Esophagus squamous epithelium (tissue), 5 donors: Measurements from ENCODE around the gene GABBR2. TPM values are rescaled to one million over a fixed set of nuclear protein-coding genes. Genes with fewer than 3 reads are reported as not detected.

Source experiments
- DNase-seq: peaks from one replicate; lab custom pipeline; 2025; lab: John Stamatoyannopoulos, UW
- H3K27ac ChIP-seq, 4 donors: fragments of 200-600 bp; sonication (generic); one replicate each; pipeline ENCODE4 v1.5.1; 2016 to 2019; ENCODE audit warnings: mild to moderate bottlenecking in 1 of 4
- H3K27me3 ChIP-seq, 4 donors: fragments of 200-600 bp; sonication (generic); 1 replicate in 3 of 4; 2 replicates in 1 of 4; pipeline versions ENCODE4 v1.5.1 to v1.6.0; 2017 to 2021; ENCODE audit warnings: antibody characterized with exemption in 1 of 4
- H3K36me3 ChIP-seq, 3 donors: fragments of 200-600 bp; sonication (generic); one replicate each; pipeline ENCODE4 v1.5.1; 2016 to 2019
- H3K4me1 ChIP-seq, 3 donors: fragments of 200-600 bp; sonication (generic); one replicate each; pipeline ENCODE4 v1.5.1; 2017 to 2019
- H3K4me3 ChIP-seq, 4 donors: fragments of 200-600 bp; sonication (generic); 1 replicate in 3 of 4; 2 replicates in 1 of 4; pipeline ENCODE4 v1.5.1; 2016 to 2019; ENCODE audit warnings: mild to moderate bottlenecking in 2 of 4, moderate library complexity in 1 of 4
- H3K9me3 ChIP-seq, 3 donors: fragments of 200-600 bp; sonication (generic); one replicate each; pipeline ENCODE4 v1.5.1; 2016 to 2019
- POLR2A ChIP-seq, 4 donors: fragments of 450-650 bp; IDR thresholded peaks; one replicate each; pipeline ENCODE4 v1.6.1; 2017; ENCODE audit warnings: antibody characterized with exemption in 4 of 4, mild to moderate bottlenecking in 4 of 4, moderate library complexity in 3 of 4
- WGBS, 2 donors: methylation state at CpG; one replicate each; pipeline ENCODE4 v1.1.5; 2018; 5-methylcytosine and 5-hydroxymethylcytosine counted together
- intact Hi-C: fragments of 100-400 bp; cut with DNase I; formaldehyde crosslinking; loops from one replicate; pipeline ENCODE4 v1.15.0; 2022
- total RNA-seq, 4 donors: library from RNA; depleted of rRNA; stranded (reverse); fragments of >200 nt; gene quantifications; one replicate each; pipeline ENCODE4 v1.1.0, GENCODE V29; 2016
- TF ChIP-seq, protein P1 (sequence below), 6 experiments: fragments of 450-650 bp in 4 of 6; fragments of 200-600 bp in 2 of 6; sonication (generic) in 2 of 6; IDR thresholded peaks; one replicate each; pipeline ENCODE4 v1.5.1; 2016 to 2019; ENCODE audit warnings: antibody characterized with exemption in 6 of 6, mild to moderate bottlenecking in 4 of 6, moderate library complexity in 4 of 6
- donor health status: DM: yes; HTN: yes; CAD: no.

Gene GABBR2
- total RNA-seq, 4 donors from 2014 or later = not detected

- intact Hi-C loops = no loop called here
- Histone ChIP-seq H3K4me1 (no peaks in the 10 kb centered on the region), H3K9me3 (no peaks in the 10 kb centered on the region), H3K36me3 (no peaks in the 10 kb centered on the region), H3K27ac (no peak overlapping the region), H3K4me3 (no peak overlapping the region), H3K27me3 (peaks cover 0 to 14% (median 0%) of the 10 kb centered on the region in 4 donors)
- TF ChIP-seq POLR2A (IDR thresholded peaks at IDR 0.05) = no peak
- TF ChIP-seq, protein P1, sequence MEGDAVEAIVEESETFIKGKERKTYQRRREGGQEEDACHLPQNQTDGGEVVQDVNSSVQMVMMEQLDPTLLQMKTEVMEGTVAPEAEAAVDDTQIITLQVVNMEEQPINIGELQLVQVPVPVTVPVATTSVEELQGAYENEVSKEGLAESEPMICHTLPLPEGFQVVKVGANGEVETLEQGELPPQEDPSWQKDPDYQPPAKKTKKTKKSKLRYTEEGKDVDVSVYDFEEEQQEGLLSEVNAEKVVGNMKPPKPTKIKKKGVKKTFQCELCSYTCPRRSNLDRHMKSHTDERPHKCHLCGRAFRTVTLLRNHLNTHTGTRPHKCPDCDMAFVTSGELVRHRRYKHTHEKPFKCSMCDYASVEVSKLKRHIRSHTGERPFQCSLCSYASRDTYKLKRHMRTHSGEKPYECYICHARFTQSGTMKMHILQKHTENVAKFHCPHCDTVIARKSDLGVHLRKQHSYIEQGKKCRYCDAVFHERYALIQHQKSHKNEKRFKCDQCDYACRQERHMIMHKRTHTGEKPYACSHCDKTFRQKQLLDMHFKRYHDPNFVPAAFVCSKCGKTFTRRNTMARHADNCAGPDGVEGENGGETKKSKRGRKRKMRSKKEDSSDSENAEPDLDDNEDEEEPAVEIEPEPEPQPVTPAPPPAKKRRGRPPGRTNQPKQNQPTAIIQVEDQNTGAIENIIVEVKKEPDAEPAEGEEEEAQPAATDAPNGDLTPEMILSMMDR (IDR thresholded peaks at IDR 0.05) = no peak
- no peak for DNase-seq
- 66 to 89% methylated on average over 3 to 4 of the region's 4 CpGs for WGBS, 2 donors
Measured at GRCh38 chr9:98342098-98342819, 366.5 kb downstream of the GABBR2 start.

- WGBS, 2 donors = 60 to 64% methylated on average over 15 to 20 of the region's 20 CpGs
- intact Hi-C loops = no loop called here
Measured at GRCh38 chr9:98341157-98342097, 367.3 kb downstream of the GABBR2 start.

GRCh38 chr9:98339987-98340800, 368.5 kb downstream of the GABBR2 start:
- WGBS, 2 donors = 78 to 82% methylated on average over 6 of the region's 6 CpGs
- H3K27me3 ChIP-seq = peaks cover 0 to 10% (median 0%) of the 10 kb centered on the region in 4 donors
- H3K27ac ChIP-seq = no peak overlapping the region
- H3K4me1 ChIP-seq = no peaks in the 10 kb centered on the region
- DNase-seq = no peak
- intact Hi-C loops = loop anchor here (10.0 kb wide), 1 partner anchor 65 kb away; no protein-coding TSS in a partner anchor
- no peak overlapping the region for H3K4me3 ChIP-seq
- no peaks in the 10 kb centered on the region for H3K36me3 ChIP-seq
- no peaks in the 10 kb centered on the region for H3K9me3 ChIP-seq
- no peak for TF ChIP-seq POLR2A (IDR thresholded peaks at IDR 0.05)
- TF ChIP-seq, protein P1 (IDR thresholded peaks at IDR 0.05) = no peak

More at GRCh38 chr9:98341157-98342097, 367.3 kb downstream of the GABBR2 start:
- TF ChIP-seq, protein P1 (IDR thresholded peaks at IDR 0.05) = no peak
- Histone ChIP-seq H3K4me3 (no peak overlapping the region), H3K27ac (no peak overlapping the region), H3K9me3 (no peaks in the 10 kb centered on the region), H3K4me1 (no peaks in the 10 kb centered on the region), H3K27me3 (peaks cover 0 to 10% (median 0%) of the 10 kb centered on the region in 4 donors), H3K36me3 (no peaks in the 10 kb centered on the region)
- no peak for DNase-seq

DNA sequence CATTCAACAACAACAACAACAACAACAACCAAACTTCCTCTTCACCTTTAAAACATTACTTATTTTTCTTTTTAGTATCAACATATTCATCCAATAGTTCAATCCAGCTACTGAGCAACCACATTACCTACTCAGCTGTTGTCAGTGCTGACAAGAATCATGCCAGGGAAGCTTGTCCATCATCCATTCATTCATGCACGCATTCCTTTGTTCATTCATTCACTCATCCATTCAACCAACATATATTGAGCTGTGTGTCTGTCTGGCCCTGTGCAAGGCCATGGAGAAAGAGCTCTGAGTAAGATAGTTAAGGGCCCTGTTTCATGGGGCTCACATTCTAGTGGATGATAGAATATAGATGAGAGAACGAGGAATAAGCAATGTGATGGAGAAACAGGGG, 373.1 kb downstream of the GABBR2 start:
- TF ChIP-seq, protein P1 (IDR thresholded peaks at IDR 0.05) = no peak
- TF ChIP-seq POLR2A (IDR thresholded peaks at IDR 0.05) = no peak
- no peaks in the 10 kb centered on the region for H3K27me3 ChIP-seq
- H3K9me3 ChIP-seq = no peaks in the 10 kb centered on the region
- H3K27ac ChIP-seq = no peak overlapping the region
- no peak overlapping the region for H3K4me3 ChIP-seq
- no peaks in the 10 kb centered on the region for H3K36me3 ChIP-seq
- H3K4me1 ChIP-seq = no peaks in the 10 kb centered on the region
- WGBS, 2 donors = 63 to 86% methylated on average over 2 of the region's 2 CpGs
- no peak for DNase-seq
- intact Hi-C loops = loop anchor here (10.0 kb wide), 1 partner anchor 61 kb away; no protein-coding TSS in a partner anchor
